ENCODE results near the gene NYNRIN.

The NYNRIN gene

GRCh38 chr14:24407608-24408325 is 9.0 kb downstream of the NYNRIN start:
- Histone ChIP-seq H3K27ac (replicated peaks; ENCODE audit: low read length) (no peak overlapping the region), H3K14ac (ENCODE audit: low read length) (no peak overlapping the region), H2BK120ac (ENCODE audit: low read depth, low read length) (no peak overlapping the region), H3K36me3 (replicated peaks in 1 of 2; ENCODE audit: control insufficient read depth in 2 of 2, insufficient read depth in 2 of 2, low read length in 2 of 2) (peaks cover 0 to 16% of the 10 kb centered on the region in 2 donors), H2AK5ac (ENCODE audit: low read depth, low read length) (no peak overlapping the region), H4K8ac (ENCODE audit: low read depth, low read length) (no peak overlapping the region), H3K79me1 (ENCODE audit: low read depth, low read length) (peaks cover 1% of the 10 kb centered on the region), H3K4ac (ENCODE audit: low read length) (no peak overlapping the region), H2BK15ac (ENCODE audit: low read length) (no peak overlapping the region), H3K9me3 (replicated peaks in 1 of 2; ENCODE audit: control insufficient read depth in 2 of 2, insufficient read depth in 1 of 2, low read depth in 1 of 2, low read length in 2 of 2) (no peaks in the 10 kb centered on the region), H2BK12ac (ENCODE audit: low read length) (no peak overlapping the region), H3K4me1 (ENCODE audit: control insufficient read depth in 2 of 2, insufficient read depth in 1 of 2, low read depth in 1 of 2, low read length in 2 of 2) (peaks cover 0 to 7% of the 10 kb centered on the region in 2 donors), H2AFZ (ENCODE audit: low read length) (no peak overlapping the region), H3K27me3 (ENCODE audit: control insufficient read depth in 3 of 3, insufficient read depth in 3 of 3, low read depth in 1 of 3, low read length in 3 of 3) (peaks cover 0 to 25% (median 0%) of the 10 kb centered on the region in 3 experiments), H4K91ac (ENCODE audit: low read depth, low read length, poor library complexity) (no peak overlapping the region), H2BK5ac (ENCODE audit: low read length) (no peak overlapping the region), H3K4me3 (ENCODE audit: low read length in 2 of 2) (no peak overlapping the region), H3K9ac (ENCODE audit: low read depth, low read length, poor library complexity) (peak overlapping the region; percentile 10), H3K18ac (ENCODE audit: low read length) (no peak overlapping the region), H3K4me2 (ENCODE audit: insufficient read depth, low read length, poor library complexity, severe bottlenecking) (no peak overlapping the region), H3K23ac (ENCODE audit: low read depth, low read length, poor library complexity) (no peak overlapping the region)
- no CpG with 5 or more reads among the region's 18 CpGs for WGBS, 2 donors (ENCODE audit: extremely low coverage in 2 of 2, insufficient read length in 2 of 2, insufficient replicate concordance in 1 of 2)
- DNase-seq (ENCODE audit: low spot score) = no peak

GRCh38 chr14:24408764-24409163 is 10.0 kb downstream of the NYNRIN start:
- peaks cover 0 to 27% (median 0%) of the 10 kb centered on the region in 3 experiments for H3K27me3 ChIP-seq (ENCODE audit: control insufficient read depth in 3 of 3, insufficient read depth in 3 of 3, low read depth in 1 of 3, low read length in 3 of 3)
- WGBS, 2 donors (ENCODE audit: extremely low coverage in 2 of 2, insufficient read length in 2 of 2, insufficient replicate concordance in 1 of 2) = no CpG with 5 or more reads among the region's 3 CpGs

GRCh38 chr14:24409192-24409591 is 10.4 kb downstream of the NYNRIN start:
- Histone ChIP-seq H3K9me3 (replicated peaks in 1 of 2; ENCODE audit: control insufficient read depth in 2 of 2, insufficient read depth in 1 of 2, low read depth in 1 of 2, low read length in 2 of 2) (no peaks in the 10 kb centered on the region), H3K23ac (ENCODE audit: low read depth, low read length, poor library complexity) (no peak overlapping the region), H3K27ac (replicated peaks; ENCODE audit: low read length) (no peak overlapping the region), H2BK12ac (ENCODE audit: low read length) (no peak overlapping the region), H2AK5ac (ENCODE audit: low read depth, low read length) (no peak overlapping the region), H3K4me2 (ENCODE audit: insufficient read depth, low read length, poor library complexity, severe bottlenecking) (no peak overlapping the region), H3K27me3 (ENCODE audit: control insufficient read depth in 3 of 3, insufficient read depth in 3 of 3, low read depth in 1 of 3, low read length in 3 of 3) (peaks cover 0 to 27% (median 0%) of the 10 kb centered on the region in 3 experiments), H3K18ac (ENCODE audit: low read length) (no peak overlapping the region), H2BK120ac (ENCODE audit: low read depth, low read length) (no peak overlapping the region), H3K36me3 (replicated peaks in 1 of 2; ENCODE audit: control insufficient read depth in 2 of 2, insufficient read depth in 2 of 2, low read length in 2 of 2) (peaks cover 0 to 22% of the 10 kb centered on the region in 2 donors), H4K8ac (ENCODE audit: low read depth, low read length) (no peak overlapping the region), H2BK15ac (ENCODE audit: low read length) (no peak overlapping the region), H2BK5ac (ENCODE audit: low read length) (no peak overlapping the region), H3K9ac (ENCODE audit: low read depth, low read length, poor library complexity) (no peak overlapping the region), H2AFZ (ENCODE audit: low read length) (no peak overlapping the region), H3K14ac (ENCODE audit: low read length) (no peak overlapping the region), H3K4ac (ENCODE audit: low read length) (no peak overlapping the region), H3K4me3 (ENCODE audit: low read length in 2 of 2) (no peak overlapping the region), H3K79me1 (ENCODE audit: low read depth, low read length) (peaks cover 1% of the 10 kb centered on the region), H3K4me1 (ENCODE audit: control insufficient read depth in 2 of 2, insufficient read depth in 1 of 2, low read depth in 1 of 2, low read length in 2 of 2) (peaks cover 0 to 2% of the 10 kb centered on the region in 2 donors), H4K91ac (ENCODE audit: low read depth, low read length, poor library complexity) (no peak overlapping the region)
- no peak for DNase-seq (ENCODE audit: low spot score)
- WGBS, 2 donors (ENCODE audit: extremely low coverage in 2 of 2, insufficient read length in 2 of 2, insufficient replicate concordance in 1 of 2) = no CpG with 5 or more reads among the region's 6 CpGs

More at GRCh38 chr14:24408764-24409163, 10.0 kb downstream of the NYNRIN start:
- H3K14ac ChIP-seq (ENCODE audit: low read length) = no peak overlapping the region
- H2BK12ac ChIP-seq (ENCODE audit: low read length) = no peak overlapping the region
- H2BK15ac ChIP-seq (ENCODE audit: low read length) = no peak overlapping the region
- no peak overlapping the region for H4K91ac ChIP-seq (ENCODE audit: low read depth, low read length, poor library complexity)
- H3K9ac ChIP-seq (ENCODE audit: low read depth, low read length, poor library complexity) = no peak overlapping the region
- no peak overlapping the region for H3K4me3 ChIP-seq (ENCODE audit: low read length in 2 of 2)
- H3K27ac ChIP-seq (replicated peaks; ENCODE audit: low read length) = no peak overlapping the region
- H3K4me1 ChIP-seq (ENCODE audit: control insufficient read depth in 2 of 2, insufficient read depth in 1 of 2, low read depth in 1 of 2, low read length in 2 of 2) = peaks cover 0 to 3% of the 10 kb centered on the region in 2 donors
- peaks cover 0 to 22% of the 10 kb centered on the region in 2 donors for H3K36me3 ChIP-seq (replicated peaks in 1 of 2; ENCODE audit: control insufficient read depth in 2 of 2, insufficient read depth in 2 of 2, low read length in 2 of 2)
- H2BK120ac ChIP-seq (ENCODE audit: low read depth, low read length) = no peak overlapping the region
- no peak overlapping the region for H2AK5ac ChIP-seq (ENCODE audit: low read depth, low read length)
- no peak overlapping the region for H3K18ac ChIP-seq (ENCODE audit: low read length)
- no peak overlapping the region for H3K23ac ChIP-seq (ENCODE audit: low read depth, low read length, poor library complexity)
- no peak overlapping the region for H2BK5ac ChIP-seq (ENCODE audit: low read length)
- no peak overlapping the region for H3K4me2 ChIP-seq (ENCODE audit: insufficient read depth, low read length, poor library complexity, severe bottlenecking)
- peaks cover 1% of the 10 kb centered on the region for H3K79me1 ChIP-seq (ENCODE audit: low read depth, low read length)
- no peaks in the 10 kb centered on the region for H3K9me3 ChIP-seq (replicated peaks in 1 of 2; ENCODE audit: control insufficient read depth in 2 of 2, insufficient read depth in 1 of 2, low read depth in 1 of 2, low read length in 2 of 2)
- H4K8ac ChIP-seq (ENCODE audit: low read depth, low read length) = no peak overlapping the region
- H3K4ac ChIP-seq (ENCODE audit: low read length) = no peak overlapping the region
- H2AFZ ChIP-seq (ENCODE audit: low read length) = no peak overlapping the region
- DNase-seq (ENCODE audit: low spot score) = no peak

GRCh38 chr14:24409956-24410355 is 11.2 kb downstream of the NYNRIN start:
- Histone ChIP-seq H3K4ac (ENCODE audit: low read length) (no peak overlapping the region), H2AK5ac (ENCODE audit: low read depth, low read length) (no peak overlapping the region), H2BK120ac (ENCODE audit: low read depth, low read length) (no peak overlapping the region), H3K27ac (replicated peaks; ENCODE audit: low read length) (no peak overlapping the region), H2BK5ac (ENCODE audit: low read length) (no peak overlapping the region), H3K36me3 (replicated peaks in 1 of 2; ENCODE audit: control insufficient read depth in 2 of 2, insufficient read depth in 2 of 2, low read length in 2 of 2) (peaks cover 0 to 23% of the 10 kb centered on the region in 2 donors), H3K79me1 (ENCODE audit: low read depth, low read length) (peaks cover 1% of the 10 kb centered on the region), H4K91ac (ENCODE audit: low read depth, low read length, poor library complexity) (no peak overlapping the region), H3K23ac (ENCODE audit: low read depth, low read length, poor library complexity) (peak overlapping the region; percentile 62), H2BK15ac (ENCODE audit: low read length) (no peak overlapping the region), H3K4me3 (ENCODE audit: low read length in 2 of 2) (no peak overlapping the region), H3K14ac (ENCODE audit: low read length) (no peak overlapping the region), H3K9me3 (replicated peaks in 1 of 2; ENCODE audit: control insufficient read depth in 2 of 2, insufficient read depth in 1 of 2, low read depth in 1 of 2, low read length in 2 of 2) (no peaks in the 10 kb centered on the region), H4K8ac (ENCODE audit: low read depth, low read length) (peak overlapping the region; percentile 74), H2BK12ac (ENCODE audit: low read length) (no peak overlapping the region), H3K9ac (ENCODE audit: low read depth, low read length, poor library complexity) (no peak overlapping the region), H3K18ac (ENCODE audit: low read length) (no peak overlapping the region), H3K4me1 (ENCODE audit: control insufficient read depth in 2 of 2, insufficient read depth in 1 of 2, low read depth in 1 of 2, low read length in 2 of 2) (no peaks in the 10 kb centered on the region), H3K27me3 (ENCODE audit: control insufficient read depth in 3 of 3, insufficient read depth in 3 of 3, low read depth in 1 of 3, low read length in 3 of 3) (peaks cover 0 to 30% (median 0%) of the 10 kb centered on the region in 3 experiments), H3K4me2 (ENCODE audit: insufficient read depth, low read length, poor library complexity, severe bottlenecking) (no peak overlapping the region), H2AFZ (ENCODE audit: low read length) (no peak overlapping the region)
- no peak for DNase-seq (ENCODE audit: low spot score)
- no CpG with 5 or more reads among the region's 10 CpGs for WGBS, 2 donors (ENCODE audit: extremely low coverage in 2 of 2, insufficient read length in 2 of 2, insufficient replicate concordance in 1 of 2)
